ENCODE measurements around the gene DBH. TPM values are rescaled to one million over a fixed set of nuclear protein-coding genes. Genes with fewer than 3 reads are reported as not detected.

DBH gene
- total RNA-seq, 1 donor from 2014 or later, result not detected

DNA sequence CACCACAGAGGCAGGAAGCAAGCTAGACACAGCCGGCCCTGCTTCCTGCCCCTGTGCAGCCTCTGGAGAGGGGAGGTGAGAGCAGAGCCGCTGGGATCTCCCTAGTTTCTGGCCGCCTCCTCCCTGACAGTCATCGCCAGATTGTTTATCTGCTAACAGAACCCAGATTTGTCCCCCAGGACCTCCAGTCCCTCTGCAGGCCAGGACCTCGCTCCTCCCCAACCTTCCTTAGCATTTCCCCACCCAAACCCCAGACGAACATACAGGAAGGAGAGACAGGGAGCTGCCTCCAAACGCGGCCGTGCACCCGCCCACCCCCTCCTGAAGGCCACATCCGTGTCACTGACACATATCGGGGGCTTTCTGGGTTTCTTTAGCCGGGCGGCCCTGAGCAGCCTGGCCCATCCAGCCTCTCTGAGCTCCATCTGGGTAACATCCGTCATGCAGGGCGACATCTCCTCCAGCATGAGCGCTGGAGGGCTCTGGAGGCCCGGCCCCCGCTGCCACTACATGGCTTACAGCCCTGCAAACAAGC is 47.5 kb downstream of the DBH start:
- DNase-seq (ENCODE audit: low read depth), result no peak

GRCh38 chr9:133684121-133684935 is 48.2 kb downstream of the DBH start:
- Histone ChIP-seq H3K27me3 (ENCODE audit: control insufficient read depth, insufficient read depth, low read length) (no peaks in the 10 kb centered on the region), H3K4me3 (ENCODE audit: low read depth, low read length) (no peak overlapping the region), H3K36me3 (ENCODE audit: control insufficient read depth, insufficient read depth, low read length) (no peaks in the 10 kb centered on the region)
- TF ChIP-seq CTCF (IDR thresholded peaks at IDR 0.05; ENCODE audit: insufficient read depth, low read length, severe bottlenecking), result no peak
- DNase-seq (ENCODE audit: low read depth) (no peak), FAIRE-seq (no peak)

More for the DNA sequence above, 47.5 kb downstream of the DBH start:
- H3K36me3 ChIP-seq (ENCODE audit: control insufficient read depth, insufficient read depth, low read length), result no peaks in the 10 kb centered on the region
- no peak for FAIRE-seq
- no peaks in the 10 kb centered on the region for H3K27me3 ChIP-seq (ENCODE audit: control insufficient read depth, insufficient read depth, low read length)
- no peak overlapping the region for H3K4me3 ChIP-seq (ENCODE audit: low read depth, low read length)
- TF ChIP-seq CTCF (IDR thresholded peaks at IDR 0.05; ENCODE audit: insufficient read depth, low read length, severe bottlenecking), result no peak

DNA sequence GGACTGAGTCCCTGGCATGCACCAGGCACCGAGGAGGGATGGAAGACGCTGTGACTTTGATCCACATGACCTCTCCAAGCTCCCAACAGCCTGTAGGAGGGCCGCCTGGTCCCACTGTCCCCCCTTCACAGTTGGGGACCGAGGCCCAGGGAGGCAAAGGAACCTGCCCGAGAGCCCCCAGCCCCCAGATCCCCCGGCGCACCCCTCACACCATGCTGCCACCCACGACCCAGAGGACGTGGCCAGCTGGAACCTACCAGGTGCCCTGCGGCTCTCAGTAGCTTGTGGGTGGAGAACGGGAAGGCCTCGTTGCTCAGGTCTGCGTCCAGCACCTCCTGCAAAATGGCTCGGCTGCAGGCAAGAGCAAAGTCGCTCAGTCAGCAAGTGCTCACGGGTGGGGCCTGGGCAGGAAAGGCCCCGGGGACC is 48.8 kb downstream of the DBH start:
- no peak for FAIRE-seq
- TF ChIP-seq CTCF (IDR thresholded peaks at IDR 0.05; ENCODE audit: insufficient read depth, low read length, severe bottlenecking), result no peak
- no peaks in the 10 kb centered on the region for H3K27me3 ChIP-seq (ENCODE audit: control insufficient read depth, insufficient read depth, low read length)

DNA sequence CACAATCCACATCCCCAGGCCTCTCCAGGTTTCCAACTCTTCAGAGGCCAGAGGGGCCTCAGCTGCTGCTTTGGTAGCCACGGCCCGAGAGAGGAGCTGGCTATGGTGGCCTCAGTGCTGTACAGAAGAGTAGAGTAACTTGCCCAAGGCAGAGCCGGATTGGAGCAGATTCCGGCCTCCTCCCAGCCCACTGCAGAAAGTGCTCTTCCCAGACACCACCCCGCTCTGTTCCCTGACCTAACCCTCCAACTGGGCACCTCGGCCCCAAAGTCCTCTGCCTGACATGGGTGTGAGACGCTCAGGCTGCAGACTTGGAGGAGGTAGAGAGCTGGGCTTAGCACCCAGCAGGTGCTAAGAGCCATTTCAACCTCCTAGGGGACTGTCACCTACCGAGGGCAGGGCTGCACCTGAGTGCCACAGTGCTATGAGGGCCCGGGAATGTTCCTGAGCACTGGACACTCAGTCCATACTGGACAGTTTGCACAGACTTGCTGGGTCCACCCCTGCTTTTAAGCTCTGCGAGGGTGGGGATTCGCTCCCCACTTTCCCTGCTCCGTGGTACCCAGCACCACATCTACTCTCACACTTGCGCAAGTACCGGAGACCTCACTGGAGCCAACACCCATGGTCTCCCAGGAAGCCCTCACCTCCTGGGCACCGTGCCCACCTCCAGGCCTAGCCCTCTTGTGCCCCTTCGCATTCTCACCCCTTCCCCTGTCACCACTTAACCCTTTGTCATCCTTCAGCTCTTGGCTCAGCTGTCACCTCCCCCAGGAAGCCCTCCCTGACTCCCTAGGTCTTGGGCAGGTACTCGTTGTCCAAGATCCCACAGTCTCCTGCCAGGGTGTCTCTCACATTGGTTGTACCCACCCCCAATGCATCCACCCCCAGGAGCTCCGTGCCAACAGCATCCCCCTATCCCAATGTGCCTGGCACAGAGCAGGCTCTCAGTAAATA is 49.8 kb downstream of the DBH start:
- TF ChIP-seq CTCF (IDR thresholded peaks at IDR 0.05; ENCODE audit: insufficient read depth, low read length, severe bottlenecking), result no peak
- no peak for DNase-seq (ENCODE audit: low read depth)
- Histone ChIP-seq H3K4me3 (ENCODE audit: low read depth, low read length) (no peak overlapping the region), H3K36me3 (ENCODE audit: control insufficient read depth, insufficient read depth, low read length) (no peaks in the 10 kb centered on the region), H3K27me3 (ENCODE audit: control insufficient read depth, insufficient read depth, low read length) (no peaks in the 10 kb centered on the region)
- FAIRE-seq, result peak; percentile 60

More for the DNA sequence above, 48.8 kb downstream of the DBH start:
- H3K4me3 ChIP-seq (ENCODE audit: low read depth, low read length), result no peak overlapping the region
- no peak for DNase-seq (ENCODE audit: low read depth)
- H3K36me3 ChIP-seq (ENCODE audit: control insufficient read depth, insufficient read depth, low read length), result no peaks in the 10 kb centered on the region

DNA sequence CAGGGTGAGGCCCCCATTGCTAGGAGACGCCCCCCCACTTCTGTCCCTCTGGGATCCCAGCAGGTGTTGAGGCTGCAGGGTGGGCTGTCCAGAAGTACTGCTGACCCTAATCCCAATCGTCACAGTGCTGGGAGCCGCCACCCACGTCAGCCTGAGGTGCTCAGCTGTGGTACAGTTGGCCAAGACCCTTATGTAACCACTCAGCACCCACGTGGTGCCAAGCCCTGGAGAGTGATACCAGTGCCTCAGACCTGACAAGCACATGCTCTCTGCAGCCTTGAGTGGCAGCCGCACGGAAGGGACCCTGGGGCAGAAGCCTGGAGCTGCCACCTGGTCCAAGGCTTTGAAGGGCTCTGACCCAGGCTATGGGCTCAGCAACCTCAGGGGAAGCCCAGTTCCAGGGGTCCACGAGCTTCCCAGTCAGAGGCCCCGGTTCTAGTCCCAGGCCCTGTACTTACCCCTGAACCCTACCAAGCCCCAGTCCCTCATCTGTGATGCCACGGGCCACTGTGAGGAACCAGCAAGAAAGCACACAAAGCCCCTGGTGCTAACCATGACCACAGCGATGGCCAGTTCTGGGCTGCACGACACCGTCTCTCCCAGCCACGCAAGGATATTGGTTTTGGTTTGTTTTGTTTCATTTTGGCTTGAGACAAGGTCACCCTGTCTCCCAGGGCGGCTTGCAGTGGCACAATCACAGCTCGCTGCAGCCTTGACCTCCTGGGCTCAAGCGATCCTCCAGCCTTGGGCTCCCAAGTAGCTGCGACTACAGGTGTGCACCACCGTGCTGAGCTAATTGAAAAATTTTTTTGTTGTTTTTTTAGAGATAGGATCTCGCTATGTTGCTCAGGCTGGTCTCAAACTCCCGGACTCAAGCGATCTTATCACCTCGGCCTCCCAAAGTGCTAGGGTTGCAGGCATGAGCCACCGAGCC is 50.7 kb downstream of the DBH start:
- DNase-seq (ENCODE audit: low read depth) (no peak), FAIRE-seq (peak; percentile 84)
- Histone ChIP-seq H3K4me3 (ENCODE audit: low read depth, low read length) (no peak overlapping the region), H3K27me3 (ENCODE audit: control insufficient read depth, insufficient read depth, low read length) (no peaks in the 10 kb centered on the region), H3K36me3 (ENCODE audit: control insufficient read depth, insufficient read depth, low read length) (no peaks in the 10 kb centered on the region)
- TF ChIP-seq CTCF (IDR thresholded peaks at IDR 0.05; ENCODE audit: insufficient read depth, low read length, severe bottlenecking), result no peak
